ENCODE measurements around the gene SLC49A3. TPM values are rescaled to one million over a fixed set of nuclear protein-coding genes. Genes with fewer than 3 reads are reported as not detected.

SLC49A3 gene
- polyA plus RNA-seq, 1 donor (not counting 4 experiments of a cell fraction or from before 2014, with no cell fraction given): 0.04 TPM

DNA sequence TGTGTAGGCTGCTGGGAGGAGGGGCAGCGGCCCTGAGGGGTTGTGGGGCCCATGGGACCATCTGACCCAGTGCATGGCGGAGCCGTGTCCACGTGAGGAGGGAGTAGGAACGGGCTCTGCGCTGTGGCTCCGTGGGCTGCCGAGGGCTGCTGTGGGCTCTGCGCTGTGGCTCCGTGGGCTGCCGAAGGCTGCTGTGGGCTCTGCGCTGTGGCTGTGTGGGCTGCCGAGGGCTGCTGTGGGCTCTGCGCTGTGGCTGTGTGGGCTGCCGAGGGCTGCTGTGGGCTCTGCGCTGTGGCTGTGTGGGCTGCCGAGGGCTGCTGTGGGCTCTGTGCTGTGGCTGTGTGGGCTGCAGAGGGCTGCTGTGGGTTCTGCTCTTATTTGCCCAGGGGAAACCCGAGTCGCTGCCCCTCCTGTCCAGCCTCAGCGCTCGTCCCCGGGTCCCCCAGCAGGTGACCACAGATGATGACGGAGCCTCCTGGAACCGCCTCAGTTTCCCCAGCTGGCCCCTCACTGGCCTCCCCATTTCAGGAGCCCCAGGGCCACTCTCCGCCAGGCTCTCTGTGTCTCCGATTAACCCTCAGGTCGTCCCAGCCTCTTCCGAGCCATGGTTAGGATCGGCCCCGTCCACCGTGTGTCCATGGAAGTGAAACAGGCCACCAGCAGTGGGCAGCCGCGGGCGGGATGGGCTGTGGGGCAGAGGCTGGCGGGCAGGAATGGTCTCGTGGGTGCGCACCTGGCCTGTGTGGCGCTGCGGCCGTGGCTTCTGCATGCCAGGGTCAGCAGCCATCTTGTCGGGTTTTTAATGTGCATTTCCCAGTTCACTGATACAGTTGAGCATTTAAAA, 36.7 kb upstream of the SLC49A3 start:
- TF ChIP-seq, protein P1, sequence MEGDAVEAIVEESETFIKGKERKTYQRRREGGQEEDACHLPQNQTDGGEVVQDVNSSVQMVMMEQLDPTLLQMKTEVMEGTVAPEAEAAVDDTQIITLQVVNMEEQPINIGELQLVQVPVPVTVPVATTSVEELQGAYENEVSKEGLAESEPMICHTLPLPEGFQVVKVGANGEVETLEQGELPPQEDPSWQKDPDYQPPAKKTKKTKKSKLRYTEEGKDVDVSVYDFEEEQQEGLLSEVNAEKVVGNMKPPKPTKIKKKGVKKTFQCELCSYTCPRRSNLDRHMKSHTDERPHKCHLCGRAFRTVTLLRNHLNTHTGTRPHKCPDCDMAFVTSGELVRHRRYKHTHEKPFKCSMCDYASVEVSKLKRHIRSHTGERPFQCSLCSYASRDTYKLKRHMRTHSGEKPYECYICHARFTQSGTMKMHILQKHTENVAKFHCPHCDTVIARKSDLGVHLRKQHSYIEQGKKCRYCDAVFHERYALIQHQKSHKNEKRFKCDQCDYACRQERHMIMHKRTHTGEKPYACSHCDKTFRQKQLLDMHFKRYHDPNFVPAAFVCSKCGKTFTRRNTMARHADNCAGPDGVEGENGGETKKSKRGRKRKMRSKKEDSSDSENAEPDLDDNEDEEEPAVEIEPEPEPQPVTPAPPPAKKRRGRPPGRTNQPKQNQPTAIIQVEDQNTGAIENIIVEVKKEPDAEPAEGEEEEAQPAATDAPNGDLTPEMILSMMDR (optimal IDR thresholded peaks at IDR 0.05 in 1 of 3, IDR thresholded peaks at IDR 0.05 in 1 of 3, conservative IDR thresholded peaks at IDR 0.05 in 1 of 3; ENCODE audit: extremely low read depth in 1 of 3, insufficient read depth in 2 of 3, low read length in 3 of 3): no peak
- TF ChIP-seq EZH2 (IDR thresholded peaks at IDR 0.05; ENCODE audit: low read length): no peak
- H3K36me3 ChIP-seq (ENCODE audit: control insufficient read depth in 2 of 2, extremely low read depth in 1 of 2, insufficient read depth in 2 of 2, low read length in 2 of 2): peaks cover 4 to 10% of the 10 kb centered on the region in 2 experiments
- FAIRE-seq: no peak

DNA sequence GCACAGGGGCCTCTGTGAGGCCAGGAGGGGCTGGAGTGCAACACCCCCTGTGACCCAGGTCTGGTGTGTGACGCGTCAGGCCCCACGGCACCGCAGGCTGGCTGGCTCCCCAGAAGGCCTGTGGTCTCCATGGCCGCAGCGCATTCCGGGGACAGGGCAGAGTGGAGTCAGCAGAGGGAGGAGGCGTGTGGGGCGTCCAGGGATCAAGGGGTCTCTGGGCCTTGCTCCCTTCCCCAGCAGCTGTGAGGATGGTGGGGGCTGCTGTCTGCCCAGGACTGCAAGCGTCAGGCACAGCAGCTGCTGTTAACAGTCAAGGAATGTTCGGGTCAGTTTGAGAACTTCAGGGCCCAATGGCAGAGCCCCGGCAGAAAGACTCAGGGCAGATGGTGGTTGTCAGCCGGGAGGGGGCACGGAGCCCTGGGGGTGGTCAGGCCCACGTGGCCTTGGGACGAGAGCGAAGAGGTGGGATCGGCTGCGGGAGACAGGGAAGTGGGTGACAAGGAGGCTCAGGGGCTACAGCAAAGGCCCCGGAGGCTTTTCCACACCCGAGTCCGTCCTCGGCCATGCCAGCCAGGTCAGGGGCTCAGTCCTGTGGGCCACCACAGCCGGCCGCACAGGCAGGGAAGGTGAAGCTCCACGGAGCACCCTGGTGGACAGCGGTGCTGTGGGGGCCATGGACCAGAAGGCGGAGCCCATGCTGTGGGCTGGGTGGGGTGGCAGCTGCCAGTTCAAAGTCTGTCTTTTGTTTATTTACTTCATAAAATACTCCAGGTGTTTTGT, 35.0 kb upstream of the SLC49A3 start:
- no peak for TF ChIP-seq EZH2 (IDR thresholded peaks at IDR 0.05; ENCODE audit: low read length)
- TF ChIP-seq, protein P1 (optimal IDR thresholded peaks at IDR 0.05 in 1 of 3, IDR thresholded peaks at IDR 0.05 in 1 of 3, conservative IDR thresholded peaks at IDR 0.05 in 1 of 3; ENCODE audit: extremely low read depth in 1 of 3, insufficient read depth in 2 of 3, low read length in 3 of 3): no peak
- Histone ChIP-seq H3K36me3 (ENCODE audit: control insufficient read depth in 2 of 2, extremely low read depth in 1 of 2, insufficient read depth in 2 of 2, low read length in 2 of 2) (peaks cover 4 to 6% of the 10 kb centered on the region in 2 experiments), H3K9me1 (ENCODE audit: control insufficient read depth, extremely low read depth, insufficient read depth, low read length) (peaks cover 2% of the 10 kb centered on the region), H3K9ac (ENCODE audit: control insufficient read depth, extremely low read depth, insufficient read depth, low read length) (no peak overlapping the region), H3K27ac (ENCODE audit: control insufficient read depth, insufficient read depth, low read length) (no peak overlapping the region), H3K9me3 (ENCODE audit: control insufficient read depth, low read depth, low read length) (no peaks in the 10 kb centered on the region), H3K4me1 (ENCODE audit: control insufficient read depth, extremely low read depth, insufficient read depth, low read length) (peaks cover 19% of the 10 kb centered on the region), H3K79me2 (ENCODE audit: control insufficient read depth, insufficient read depth, low read length) (peaks cover 75% of the 10 kb centered on the region), H4K20me1 (ENCODE audit: control insufficient read depth, extremely low read depth, insufficient read depth, low read length) (peaks cover 13% of the 10 kb centered on the region), H3K4me3 (ENCODE audit: control insufficient read depth in 2 of 3, extremely low read depth in 1 of 3, insufficient read depth in 2 of 3, low read depth in 1 of 3, low read length in 3 of 3) (no peak overlapping the region), H3K4me2 (ENCODE audit: control insufficient read depth, extremely low read depth, insufficient read depth, low read depth, low read length) (no peak overlapping the region), H2AFZ (ENCODE audit: control insufficient read depth, low read length) (no peak overlapping the region), H3K27me3 (ENCODE audit: control insufficient read depth, extremely low read depth, insufficient read depth, low read length) (no peaks in the 10 kb centered on the region)
- DNase-seq (ENCODE audit: low read depth, low spot score): no peak
- FAIRE-seq: no peak
- dilution Hi-C loops (cut with MboI; ENCODE audit: extremely low pct_ligation_motif_present, low sequenced_read_pairs): no loop called here

More for the DNA sequence above, 36.7 kb upstream of the SLC49A3 start:
- peaks cover 67% of the 10 kb centered on the region for H3K79me2 ChIP-seq (ENCODE audit: control insufficient read depth, insufficient read depth, low read length)
- no peak overlapping the region for H3K9ac ChIP-seq (ENCODE audit: control insufficient read depth, extremely low read depth, insufficient read depth, low read length)
- H3K27ac ChIP-seq (ENCODE audit: control insufficient read depth, insufficient read depth, low read length): no peak overlapping the region
- no peak for DNase-seq (ENCODE audit: low read depth, low spot score)
- peaks cover 9% of the 10 kb centered on the region for H4K20me1 ChIP-seq (ENCODE audit: control insufficient read depth, extremely low read depth, insufficient read depth, low read length)
- no peak overlapping the region for H3K4me2 ChIP-seq (ENCODE audit: control insufficient read depth, extremely low read depth, insufficient read depth, low read depth, low read length)
- H3K4me3 ChIP-seq (ENCODE audit: control insufficient read depth in 2 of 3, extremely low read depth in 1 of 3, insufficient read depth in 2 of 3, low read depth in 1 of 3, low read length in 3 of 3): no peak overlapping the region
- dilution Hi-C loops (cut with MboI; ENCODE audit: extremely low pct_ligation_motif_present, low sequenced_read_pairs): no loop called here
- H2AFZ ChIP-seq (ENCODE audit: control insufficient read depth, low read length): no peak overlapping the region
- H3K27me3 ChIP-seq (ENCODE audit: control insufficient read depth, extremely low read depth, insufficient read depth, low read length): no peaks in the 10 kb centered on the region
- H3K9me1 ChIP-seq (ENCODE audit: control insufficient read depth, extremely low read depth, insufficient read depth, low read length): peaks cover 2% of the 10 kb centered on the region
- H3K9me3 ChIP-seq (ENCODE audit: control insufficient read depth, low read depth, low read length): no peaks in the 10 kb centered on the region
- H3K4me1 ChIP-seq (ENCODE audit: control insufficient read depth, extremely low read depth, insufficient read depth, low read length): peaks cover 14% of the 10 kb centered on the region
